GM18507 (cell line): ENCODE data around the gene NRXN3.

ENCODE experiments used
- DNase-seq: peaks from one replicate; pipeline ENCODE4 v3.0.0; 2011; ENCODE audit warnings: low read depth; ENCODE audit not compliant: insufficient read length; ENCODE audit errors: extremely low spot score
- FAIRE-seq: peaks from 2 replicates; lab custom pipeline; 2011; peaks lifted over from hg19 to GRCh38; lab: Jason Lieb, UNC

NRXN3 gene

GRCh38 chr14:78605025-78605762 lies 435.0 kb downstream of the NRXN3 start:
- DNase-seq (no peak), FAIRE-seq (no peak)

- no peak for DNase-seq
- FAIRE-seq = no peak
Measured at GRCh38 chr14:78605897-78606500, 435.8 kb downstream of the NRXN3 start.

GRCh38 chr14:78608998-78609787 lies 439.0 kb downstream of the NRXN3 start:
- no peak for FAIRE-seq
- DNase-seq = no peak

- no peak for FAIRE-seq
- DNase-seq = no peak
Measured at GRCh38 chr14:78610994-78611393, 440.8 kb downstream of the NRXN3 start.

- FAIRE-seq (no peak), DNase-seq (no peak)
Measured at GRCh38 chr14:78611796-78612571, 441.8 kb downstream of the NRXN3 start.

GRCh38 chr14:78612666-78613065 lies 442.5 kb downstream of the NRXN3 start:
- FAIRE-seq = no peak
- no peak for DNase-seq

- no peak for DNase-seq
- FAIRE-seq = no peak
Measured at GRCh38 chr14:78614593-78614992, 444.4 kb downstream of the NRXN3 start.

- DNase-seq = no peak
- no peak for FAIRE-seq
Measured at GRCh38 chr14:78617735-78618134, 447.6 kb downstream of the NRXN3 start.

GRCh38 chr14:78618368-78618767 lies 448.2 kb downstream of the NRXN3 start:
- FAIRE-seq (no peak), DNase-seq (no peak)

GRCh38 chr14:78627114-78627513 lies 456.9 kb downstream of the NRXN3 start:
- DNase-seq (no peak), FAIRE-seq (no peak)

GRCh38 chr14:78631551-78631950 lies 461.4 kb downstream of the NRXN3 start:
- DNase-seq (no peak), FAIRE-seq (no peak)

- FAIRE-seq (no peak), DNase-seq (no peak)
Measured at GRCh38 chr14:78633752-78634151, 463.6 kb downstream of the NRXN3 start.

GRCh38 chr14:78637489-78637888 lies 467.3 kb downstream of the NRXN3 start:
- DNase-seq (no peak), FAIRE-seq (no peak)

GRCh38 chr14:78637908-78638475 lies 467.8 kb downstream of the NRXN3 start:
- DNase-seq (no peak), FAIRE-seq (no peak)

- no peak for FAIRE-seq
- DNase-seq = no peak
Measured at GRCh38 chr14:78638926-78639325, 468.8 kb downstream of the NRXN3 start.

GRCh38 chr14:78644824-78645559 lies 474.8 kb downstream of the NRXN3 start:
- DNase-seq = no peak
- no peak for FAIRE-seq

GRCh38 chr14:78652727-78653126 lies 482.6 kb downstream of the NRXN3 start:
- DNase-seq = no peak
- FAIRE-seq = no peak

- FAIRE-seq (no peak), DNase-seq (no peak)
Measured at GRCh38 chr14:78653173-78653572, 483.0 kb downstream of the NRXN3 start.

- FAIRE-seq = no peak
Measured at GRCh38 chr14:78657451-78657850, 487.3 kb downstream of the NRXN3 start.

More at GRCh38 chr14:78657451-78657850, 487.3 kb downstream of the NRXN3 start:
- DNase-seq = no peak
